A549 (cell line): Measurements from ENCODE around the gene TMEM132D. TPM values are rescaled to one million over a fixed set of nuclear protein-coding genes. Genes with fewer than 3 reads are reported as not detected.

Experiments
- ATAC-seq, 2 experiments: fragments of 200-7000 bp in 1 of 2; fragments of >200 bp in 1 of 2; cut with Nextera tagmentation in 1 of 2; cut with Tn5 transposase in 1 of 2; 3 replicates each; pipeline versions ENCODE4 v1.8.0 to v1.9.1; 2018 to 2020; ENCODE audit warnings: mild to moderate bottlenecking in 1 of 2, moderate library complexity in 1 of 2
- CTCF ChIA-PET: fragments of 300-600 bp; sonication (Branson Sonifier 250); formaldehyde crosslinking; extraction: SDS; loops from one replicate; lab custom pipeline; 2021; ENCODE audit warnings: antibody characterized with exemption, inconsistent platforms; lab: Yijun Ruan, JAX
- POLR2A ChIA-PET: fragments of 350-600 bp; formaldehyde crosslinking; extraction: SDS; loops from one replicate; lab custom pipeline; 2021; ENCODE audit warnings: antibody characterized with exemption, inconsistent platforms; lab: Yijun Ruan, JAX
- DNase-seq, 2 experiments: peaks; one replicate each; pipeline versions ENCODE4 v3.0.0 to v3.0.0-alpha.2; 2011 to 2016; ENCODE audit warnings: low read depth in 1 of 2, low spot score in 1 of 2
- FAIRE-seq: peaks from 2 replicates; lab custom pipeline; 2011; peaks lifted over from hg19 to GRCh38; lab: Jason Lieb, UNC
- H3K27ac ChIP-seq, 2 experiments: fragments of >200 bp; sonication (Bioruptor Twin); formaldehyde crosslinking; 3 replicates each; pipeline ENCODE4 v1.5.1; 2016 to 2017
- H3K4me1 ChIP-seq: fragments of >200 bp; sonication (Bioruptor Twin); formaldehyde crosslinking; 3 replicates; pipeline ENCODE4 v1.6.1; 2016
- H3K4me2 ChIP-seq: fragments of >200 bp; sonication (Bioruptor Twin); formaldehyde crosslinking; 3 replicates; pipeline ENCODE4 v1.6.1; 2016
- H3K4me3 ChIP-seq: fragments of >200 bp; sonication (Bioruptor Twin); formaldehyde crosslinking; 3 replicates; pipeline ENCODE4 v1.5.1; 2016
- H3K9me3 ChIP-seq: fragments of >200 bp; sonication (Bioruptor Twin); formaldehyde crosslinking; 3 replicates; pipeline ENCODE4 v1.6.1; 2016
- BCL3 ChIP-seq: fragments of >200 bp; sonication (Bioruptor Twin); formaldehyde crosslinking; IDR thresholded peaks from 3 replicates; pipeline ENCODE4 v1.6.1; 2016
- BHLHE40 ChIP-seq: IDR thresholded peaks from 2 replicates; pipeline ENCODE4 v1.6.1; 2012; ENCODE audit warnings: low read depth, low read length, inconsistent platforms
- CEBPB ChIP-seq, 2 experiments: fragments of >200 bp in 1 of 2; sonication (Bioruptor Twin) in 1 of 2; formaldehyde crosslinking in 1 of 2; IDR thresholded peaks; 2 replicates each; pipeline ENCODE4 v1.6.1; 2012 to 2016
- CHD2 ChIP-seq: fragments of 150-350 bp; IDR thresholded peaks from 2 replicates; pipeline ENCODE4 v1.6.1; 2014; ENCODE audit warnings: low read length; ENCODE audit not compliant: partially characterized antibody
- CHD4 ChIP-seq: fragments of 200-600 bp; sonication (generic); IDR thresholded peaks from 2 replicates; pipeline ENCODE4 v1.6.1; 2016; ENCODE audit warnings: antibody characterized with exemption, mild to moderate bottlenecking, borderline replicate concordance
- E2F6 ChIP-seq: IDR thresholded peaks from 2 replicates; pipeline ENCODE4 v1.6.1; 2012; ENCODE audit warnings: low read depth, borderline replicate concordance
- EHF ChIP-seq: fragments of 250-450 bp; sonication (Bioruptor Pico); IDR thresholded peaks from 2 replicates; pipeline ENCODE4 v1.5.0; 2020; ENCODE audit warnings: mild to moderate bottlenecking
- EHMT2 ChIP-seq: fragments of 200-600 bp; sonication (generic); IDR thresholded peaks from 2 replicates; pipeline ENCODE4 v1.6.1; 2016; ENCODE audit warnings: antibody characterized with exemption, low read depth, mild to moderate bottlenecking, moderate library complexity
- EP300 ChIP-seq, 2 experiments: fragments of >200 bp; sonication (Bioruptor Twin); formaldehyde crosslinking; IDR thresholded peaks; 2 replicates in 1 of 2; 3 replicates in 1 of 2; pipeline ENCODE4 v1.6.1; 2016 to 2017
- ESRRA ChIP-seq: fragments of 150-350 bp; IDR thresholded peaks from 2 replicates; pipeline ENCODE4 v1.6.1; 2014; ENCODE audit warnings: mild to moderate bottlenecking, low read length, borderline replicate concordance
- FOSL2 ChIP-seq, 2 experiments: fragments of 450-650 bp in 1 of 2; fragments of >200 bp in 1 of 2; sonication (Bioruptor Twin) in 1 of 2; formaldehyde crosslinking; IDR thresholded peaks; 2 replicates each; pipeline versions ENCODE4 v1.5.0 to v1.6.1; 2016 to 2020; ENCODE audit warnings: mild to moderate bottlenecking in 1 of 2, moderate library complexity in 1 of 2
- FOXS1 ChIP-seq: fragments of 250-450 bp; sonication (Bioruptor Pico); IDR thresholded peaks from 2 replicates; pipeline ENCODE4 v1.5.0; 2020; ENCODE audit warnings: mild to moderate bottlenecking, moderate library complexity
- HDAC2 ChIP-seq: fragments of 200-600 bp; sonication (generic); IDR thresholded peaks from 2 replicates; pipeline ENCODE4 v1.6.1; 2016
- HES2 ChIP-seq: fragments of >200 bp; sonication (Bioruptor Twin); formaldehyde crosslinking; IDR thresholded peaks from 2 replicates; pipeline ENCODE4 v1.6.1; 2016
- MAZ ChIP-seq: fragments of 150-350 bp; IDR thresholded peaks from 2 replicates; pipeline ENCODE4 v1.6.1; 2014; ENCODE audit warnings: antibody characterized with exemption, low read depth, low read length, borderline replicate concordance
- NFE2L2 ChIP-seq: fragments of 150-350 bp; conservative IDR thresholded peaks from 2 replicates; pipeline ENCODE4 v1.6.1; 2014; ENCODE audit warnings: low read length
- NPAS2 ChIP-seq: fragments of 250-450 bp; sonication (Bioruptor Pico); IDR thresholded peaks from 2 replicates; pipeline ENCODE4 v1.8.0; 2022; ENCODE audit warnings: mild to moderate bottlenecking, moderate library complexity, borderline replicate concordance
- NR3C1 ChIP-seq: fragments of >200 bp; sonication (Bioruptor Twin); formaldehyde crosslinking; IDR thresholded peaks from 3 replicates; pipeline ENCODE4 v1.6.1; 2017
- POLR2A ChIP-seq: IDR thresholded peaks from 2 replicates; pipeline ENCODE4 v1.6.1; 2012; ENCODE audit warnings: mild to moderate bottlenecking, low read length
- POLR2AphosphoS2 ChIP-seq: conservative IDR thresholded peaks from 2 replicates; pipeline ENCODE4 v1.6.1; 2012; ENCODE audit warnings: low read length, improper control_type of control experiment, inconsistent platforms
- RAD21 ChIP-seq, 2 experiments: fragments of >200 bp in 1 of 2; sonication (Bioruptor Twin) in 1 of 2; formaldehyde crosslinking in 1 of 2; IDR thresholded peaks in 1 of 2; conservative IDR thresholded peaks in 1 of 2; 2 replicates in 1 of 2; 3 replicates in 1 of 2; pipeline ENCODE4 v1.6.1; 2012 to 2018; ENCODE audit warnings: inconsistent platforms in 1 of 2
- RNF2 ChIP-seq: fragments of 200-600 bp; sonication (generic); IDR thresholded peaks from 2 replicates; pipeline ENCODE4 v1.6.1; 2016; ENCODE audit warnings: low read depth, mild to moderate bottlenecking, antibody characterized with exemption, moderate library complexity, borderline replicate concordance
- SREBF2 ChIP-seq: fragments of 450-650 bp; IDR thresholded peaks from 2 replicates; pipeline ENCODE4 v1.6.1; 2014; ENCODE audit warnings: mild to moderate bottlenecking, moderate library complexity
- TFCP2L1 ChIP-seq: fragments of 250-450 bp; sonication (Bioruptor Pico); IDR thresholded peaks from 2 replicates; pipeline ENCODE4 v1.5.0; 2021; ENCODE audit warnings: mild to moderate bottlenecking
- USF2 ChIP-seq: fragments of 450-650 bp; IDR thresholded peaks from 2 replicates; pipeline ENCODE4 v1.6.1; 2014; ENCODE audit warnings: antibody characterized with exemption
- ZFP36 ChIP-seq: fragments of 450-650 bp; IDR thresholded peaks from 2 replicates; pipeline ENCODE4 v1.6.1; 2014; ENCODE audit warnings: borderline replicate concordance; ENCODE audit not compliant: partially characterized antibody
- ZNF302 ChIP-seq: fragments of 250-450 bp; sonication (Bioruptor Pico); IDR thresholded peaks from 2 replicates; pipeline ENCODE4 v1.9.0; 2021; ENCODE audit warnings: inconsistent platforms, mild to moderate bottlenecking, moderate library complexity
- WGBS: methylation state at CpG from one replicate; pipeline ENCODE4 v1.1.6; 2017; ENCODE audit errors: missing lambda C conversion rate; 5-methylcytosine and 5-hydroxymethylcytosine counted together
- polyA plus RNA-seq, 4 experiments: library from polyadenylated mRNA; depleted of rRNA in 3 of 4; stranded (reverse); fragments of >200 nt; fragmentation: RNase III in 1 of 4; extraction: RNeasy Plus Mini Kit Qiagen cat#74134 plus additional on column Dnase treatment in 1 of 4; gene quantifications; 2 replicates in 3 of 4; 3 replicates in 1 of 4; pipeline ENCODE4 v1.2.3, GENCODE V29; 2011 to 2017

TMEM132D gene
- polyA plus RNA-seq, 2 of the 4 experiments (the other 2 are of a cell fraction): not detected

- ATAC-seq (no peak), DNase-seq (no peak), FAIRE-seq (no peak)
- ChIA-PET CTCF (no interaction called here), POLR2A (no interaction called here)
- no peak overlapping the region for H3K27ac ChIP-seq
- TF ChIP-seq NR3C1 (no peak), POLR2A (no peak), ESRRA (no peak)
- no peak overlapping the region for H3K4me2 ChIP-seq
- H3K4me1 ChIP-seq: no peaks in the 10 kb centered on the region
- no peaks in the 10 kb centered on the region for H3K9me3 ChIP-seq
- no peak overlapping the region for H3K4me3 ChIP-seq
- WGBS: 35% methylated on average over 4 of the region's 4 CpGs
These were observed 281.3 kb downstream of the TMEM132D start for GRCh38 chr12:129622566-129622965.

GRCh38 chr12:129619271-129619670 is 284.6 kb downstream of the TMEM132D start:
- FAIRE-seq (no peak), DNase-seq (no peak), ATAC-seq (no peak)
- Histone ChIP-seq H3K4me3 (no peak overlapping the region), H3K4me2 (no peak overlapping the region), H3K27ac (no peak overlapping the region), H3K9me3 (no peaks in the 10 kb centered on the region), H3K4me1 (no peaks in the 10 kb centered on the region)
- 3% methylated on average over 5 of the region's 5 CpGs for WGBS
- no peak for TF ChIP-seq ZFP36
- TF ChIP-seq USF2: no peak
- no peak for TF ChIP-seq RNF2
- no peak for TF ChIP-seq RAD21 (conservative IDR thresholded peaks at IDR 0.05 in 1 of 2, IDR thresholded peaks at IDR 0.05 in 1 of 2)
- TF ChIP-seq CHD2: no peak
- no peak for TF ChIP-seq BHLHE40
- TF ChIP-seq POLR2A: no peak
- TF ChIP-seq CHD4: no peak
- no peak for TF ChIP-seq CEBPB (IDR thresholded peaks at IDR 0.05)
- no peak for TF ChIP-seq NFE2L2
- no peak for TF ChIP-seq HDAC2
- TF ChIP-seq HES2: no peak
- no peak for TF ChIP-seq EP300 (IDR thresholded peaks at IDR 0.05)
- TF ChIP-seq FOSL2 (IDR thresholded peaks at IDR 0.05): no peak
- TF ChIP-seq FOSL2 (CRISPR knock-in tag; IDR thresholded peaks at IDR 0.05): no peak
- TF ChIP-seq EHMT2: no peak
- no peak for TF ChIP-seq POLR2AphosphoS2
- ChIA-PET POLR2A (no interaction called here), CTCF (no interaction called here)

- TF ChIP-seq EHMT2 (no peak), CHD2 (no peak), ZNF302 (CRISPR knock-in tag) (no peak), FOXS1 (CRISPR knock-in tag) (no peak)
- DNase-seq (no peak), ATAC-seq (no peak), FAIRE-seq (no peak)
- Histone ChIP-seq H3K4me1 (no peaks in the 10 kb centered on the region), H3K9me3 (no peaks in the 10 kb centered on the region), H3K27ac (no peak overlapping the region), H3K4me3 (no peak overlapping the region), H3K4me2 (no peak overlapping the region)
- ChIA-PET CTCF (no interaction called here), POLR2A (no interaction called here)
- 25% methylated on average over 7 of the region's 7 CpGs for WGBS
These were observed 286.0 kb downstream of the TMEM132D start for GRCh38 chr12:129617849-129618248.

DNA sequence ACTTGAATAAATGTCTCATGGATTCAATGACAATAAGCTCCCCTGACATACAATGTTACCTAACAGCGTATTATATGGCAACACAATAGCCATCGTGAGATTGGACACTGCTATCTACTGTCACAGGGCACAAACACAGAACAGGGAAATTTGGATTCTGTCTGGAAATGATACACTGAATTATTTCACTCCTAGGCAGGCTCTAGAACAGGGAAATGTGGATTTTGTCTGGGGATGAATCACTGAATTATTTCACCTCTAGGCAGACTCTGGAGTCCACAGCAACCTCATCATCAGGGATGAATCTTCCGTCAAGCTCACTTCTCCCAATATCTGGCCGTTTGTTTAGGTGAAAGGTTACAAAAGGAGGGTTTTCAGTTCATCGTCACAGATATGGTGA is 288.8 kb downstream of the TMEM132D start:
- FAIRE-seq: no peak
- POLR2A ChIA-PET: no interaction called here

More for the DNA sequence above, 288.8 kb downstream of the TMEM132D start:
- WGBS: 24% methylated on average over 5 of the region's 5 CpGs
- TF ChIP-seq TFCP2L1 (CRISPR knock-in tag) (no peak), E2F6 (no peak), SREBF2 (no peak), EHF (CRISPR knock-in tag) (no peak), NFE2L2 (no peak), BCL3 (no peak), MAZ (no peak), ZFP36 (no peak), NPAS2 (CRISPR knock-in tag) (no peak), HDAC2 (no peak)
- no peak overlapping the region for H3K4me3 ChIP-seq
- H3K4me1 ChIP-seq: no peaks in the 10 kb centered on the region
- ATAC-seq: no peak
- H3K27ac ChIP-seq: no peak overlapping the region
- no peak overlapping the region for H3K4me2 ChIP-seq
- H3K9me3 ChIP-seq: no peaks in the 10 kb centered on the region
- DNase-seq: no peak
- CTCF ChIA-PET: interaction anchor here (1.0 kb wide), 1 partner anchor 13 kb away, joined by 3 read pairs; no protein-coding TSS in a partner anchor
